ENCODE data around the gene DCST2. TPM values are rescaled to one million over a fixed set of nuclear protein-coding genes. Genes with fewer than 3 reads are reported as not detected.

The DCST2 gene
- total RNA-seq, 4 donors from 2014 or later: 0.34 to 3.7 (median 2.6) TPM; not detected in 1

DNA sequence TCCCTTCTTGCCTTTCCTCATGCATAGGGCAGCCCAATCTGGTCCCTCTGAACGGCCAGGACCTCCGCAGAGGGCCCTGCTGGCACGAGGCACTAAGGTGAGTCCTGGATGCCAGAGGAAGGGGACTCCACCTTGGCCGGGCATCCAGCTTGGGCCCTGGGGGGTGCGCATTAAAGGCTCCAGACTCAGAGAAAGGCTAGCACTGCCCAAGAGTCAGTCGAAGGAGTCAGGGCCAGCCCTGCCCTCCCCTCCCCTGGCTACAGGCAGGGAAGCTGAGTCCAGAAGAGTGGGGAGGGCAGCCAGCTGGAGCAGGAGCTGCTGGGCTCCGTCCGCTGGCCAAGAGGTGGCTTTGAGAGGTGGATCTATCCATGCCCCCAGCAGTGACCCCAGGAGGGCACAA lies 27.2 kb upstream of the DCST2 start:
- no peak for TF ChIP-seq CTCF (IDR thresholded peaks at IDR 0.05; ENCODE audit: low read depth)

GRCh38 chr1:155057788-155058211 lies 24.2 kb upstream of the DCST2 start:
- no peak for TF ChIP-seq CTCF (IDR thresholded peaks at IDR 0.05; ENCODE audit: low read depth)

GRCh38 chr1:155057104-155057503 lies 23.5 kb upstream of the DCST2 start:
- TF ChIP-seq CTCF (IDR thresholded peaks at IDR 0.05; ENCODE audit: low read depth): no peak

DNA sequence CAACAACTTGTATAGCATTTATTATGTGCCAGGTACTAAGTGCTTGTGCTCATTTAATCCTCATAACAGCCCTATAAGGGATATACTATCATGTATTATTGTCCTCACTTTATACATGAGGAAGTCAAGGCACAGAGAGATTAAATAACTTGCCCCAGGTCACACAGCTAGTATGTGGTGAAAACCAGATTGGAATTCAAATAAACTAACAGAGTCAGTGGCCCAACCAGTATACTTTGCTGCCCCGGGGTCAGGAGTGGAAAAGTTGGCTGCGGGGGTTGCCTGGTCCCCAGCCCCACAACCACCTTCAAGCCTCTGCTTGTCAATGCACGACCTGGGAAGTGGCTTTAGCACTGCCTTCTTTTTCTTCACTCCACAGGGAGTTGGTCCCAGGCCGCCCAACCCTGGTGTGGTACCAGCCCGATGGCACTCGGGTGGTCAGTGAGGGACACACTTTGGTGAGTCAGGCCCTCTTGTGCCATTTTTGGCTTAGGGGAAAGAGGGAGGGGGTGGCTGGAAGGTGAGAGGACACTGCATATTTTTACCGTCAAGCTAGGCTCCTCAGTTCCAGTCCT lies 20.0 kb upstream of the DCST2 start:
- no peak for TF ChIP-seq CTCF (IDR thresholded peaks at IDR 0.05; ENCODE audit: low read depth)

DNA sequence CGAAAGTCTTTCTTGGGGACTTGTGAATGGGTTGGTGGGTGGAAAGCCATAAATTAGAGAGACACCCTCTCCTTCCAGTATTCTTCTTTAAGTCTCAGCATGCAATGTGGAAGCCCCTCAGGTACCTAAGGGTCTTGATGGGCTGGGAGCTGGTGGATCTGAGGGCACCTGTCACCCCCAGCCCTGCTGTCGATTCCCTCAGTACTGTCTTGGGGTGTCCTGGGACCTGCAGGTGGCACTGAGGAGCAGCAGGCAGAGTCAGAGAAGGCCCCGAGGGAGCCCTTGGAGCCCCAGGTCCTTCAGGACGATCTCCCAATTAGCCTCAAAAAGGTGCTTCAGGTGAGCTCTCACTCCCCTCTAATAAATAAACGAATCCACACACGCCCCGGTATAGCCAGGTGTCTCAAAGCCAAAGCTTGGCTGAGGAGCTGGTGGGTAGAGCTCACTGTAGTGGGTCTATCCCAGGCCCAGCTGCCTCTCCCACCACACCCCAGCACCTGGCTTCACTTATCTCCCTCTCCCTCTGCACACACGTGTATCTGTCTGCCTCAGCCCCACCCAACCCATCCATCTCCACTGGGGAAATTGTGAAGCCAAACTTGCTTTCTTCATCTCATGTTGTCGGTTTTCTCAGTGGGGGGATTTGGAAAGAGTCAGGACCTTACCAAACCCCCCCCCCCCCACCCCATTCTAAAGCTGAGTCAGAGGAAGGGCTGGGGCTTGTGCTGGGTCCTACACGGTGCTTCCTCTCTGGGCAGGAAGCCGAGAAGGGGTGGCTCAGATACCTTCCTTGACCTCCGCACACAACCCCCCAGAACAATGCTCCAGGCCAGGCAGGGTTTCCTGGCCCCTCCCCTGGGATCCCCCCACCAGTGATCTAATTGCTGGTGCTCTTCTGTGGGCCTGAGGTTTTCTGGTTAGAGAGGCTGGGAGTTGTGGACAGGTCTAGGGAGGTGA lies 19.1 kb upstream of the DCST2 start:
- no peak for TF ChIP-seq CTCF (IDR thresholded peaks at IDR 0.05; ENCODE audit: low read depth)

GRCh38 chr1:155051777-155052398 lies 18.3 kb upstream of the DCST2 start:
- TF ChIP-seq CTCF (IDR thresholded peaks at IDR 0.05; ENCODE audit: low read depth): no peak

DNA sequence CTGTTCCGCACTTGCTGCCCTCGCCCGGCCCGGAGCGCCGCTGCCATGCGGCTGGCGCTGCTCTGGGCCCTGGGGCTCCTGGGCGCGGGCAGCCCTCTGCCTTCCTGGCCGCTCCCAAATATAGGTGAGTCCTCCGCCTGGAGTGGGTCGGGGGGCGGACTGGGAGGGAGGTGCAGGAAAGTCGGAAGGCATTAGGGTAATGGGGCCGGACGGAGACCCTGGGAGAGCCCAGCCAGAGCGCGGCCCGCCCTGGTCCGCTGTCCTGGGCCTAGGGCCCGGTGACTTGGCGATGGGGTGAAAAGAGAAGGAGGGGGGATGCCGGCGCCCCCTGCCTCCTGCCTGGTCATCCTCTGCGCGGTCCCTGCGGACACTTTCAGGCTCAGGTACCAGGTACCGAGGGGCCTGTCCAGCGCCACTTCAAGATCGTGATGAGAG lies 17.8 kb upstream of the DCST2 start:
- TF ChIP-seq CTCF (IDR thresholded peaks at IDR 0.05; ENCODE audit: low read depth): no peak

Data from subcutaneous adipose tissue (tissue), 4 donors.